PC-3 (cell line): ENCODE data around the gene SIL1. TPM values are rescaled to one million over a fixed set of nuclear protein-coding genes. Genes with fewer than 3 reads are reported as not detected.

ENCODE experiments used
- ATAC-seq: fragments of 200-7000 bp; cut with Tn5 transposase; 2 replicates; pipeline ENCODE4 v1.9.1; 2020; ENCODE audit warnings: mild to moderate bottlenecking, moderate library complexity
- BruUV-seq: library from RNA; stranded (reverse); fragments of 400-500 nt; replicated peaks from 2 replicates; lab custom pipeline; 2021; lab: Mats Ljungman, UMichigan
- CTCF ChIA-PET: fragments of 300-600 bp; sonication (Branson Sonifier 250); formaldehyde crosslinking; loops from one replicate; lab custom pipeline; 2022; ENCODE audit warnings: antibody characterized with exemption; lab: Charles Lee
- POLR2A ChIA-PET: fragments of 300-600 bp; sonication (Branson Sonifier 250); formaldehyde crosslinking; loops from one replicate; lab custom pipeline; 2022; ENCODE audit warnings: antibody characterized with exemption; ENCODE audit not compliant: unreplicated experiment; lab: Charles Lee
- DNase-seq: peaks from one replicate; pipeline ENCODE4 v3.0.0-alpha.2; 2015
- H2AFZ ChIP-seq: fragments of 300-600 bp; sonication (generic); 2 replicates; pipeline ENCODE4 v1.6.0; 2016; ENCODE audit warnings: antibody characterized with exemption, low read length
- H3F3A ChIP-seq: fragments of 300-600 bp; sonication (generic); one replicate; pipeline ENCODE4 v1.6.0; 2017; ENCODE audit warnings: antibody characterized with exemption, low read length, control low read depth, mild to moderate bottlenecking; ENCODE audit not compliant: unreplicated experiment
- H3K27ac ChIP-seq: fragments of 300-600 bp; sonication (generic); 2 replicates; pipeline ENCODE4 v1.5.1; 2016; ENCODE audit warnings: mild to moderate bottlenecking, low read length
- H3K27me3 ChIP-seq: fragments of 300-600 bp; sonication (generic); 2 replicates; pipeline ENCODE4 v1.6.1; 2016; ENCODE audit warnings: low read length, mixed read lengths
- H3K36me3 ChIP-seq: fragments of 300-600 bp; sonication (generic); 2 replicates; pipeline ENCODE4 v1.6.1; 2016; ENCODE audit warnings: low read depth, mixed run types, low read length, mixed read lengths
- H3K4me1 ChIP-seq: fragments of 300-600 bp; sonication (generic); 2 replicates; pipeline ENCODE4 v1.5.1; 2016; ENCODE audit warnings: low read length; ENCODE audit not compliant: insufficient read depth
- H3K4me2 ChIP-seq: fragments of 300-600 bp; sonication (generic); 2 replicates; pipeline ENCODE4 v1.6.0; 2016; ENCODE audit warnings: low read length
- H3K4me3 ChIP-seq: fragments of 300-600 bp; sonication (generic); 2 replicates; pipeline ENCODE4 v1.5.1; 2016; ENCODE audit warnings: mild to moderate bottlenecking, low read length, mixed read lengths
- H3K79me2 ChIP-seq: fragments of 300-600 bp; sonication (generic); 2 replicates; pipeline ENCODE4 v1.6.1; 2017; ENCODE audit warnings: low read length, mixed read lengths
- H3K9ac ChIP-seq: fragments of 300-600 bp; sonication (generic); 2 replicates; pipeline ENCODE4 v1.6.0; 2016; ENCODE audit warnings: mild to moderate bottlenecking, low read length
- H3K9me2 ChIP-seq: fragments of 300-600 bp; sonication (generic); replicated peaks from 2 replicates; pipeline ENCODE4 v1.6.1; 2016; ENCODE audit warnings: mixed run types, low read length, mixed read lengths
- H3K9me3 ChIP-seq: fragments of 300-600 bp; sonication (generic); 2 replicates; pipeline ENCODE4 v1.6.1; 2016; ENCODE audit warnings: low read length, mixed read lengths
- H4K20me1 ChIP-seq: fragments of 300-600 bp; sonication (generic); 2 replicates; pipeline ENCODE4 v1.6.1; 2016; ENCODE audit warnings: low read length, mixed read lengths
- CTCF ChIP-seq: fragments of 300-600 bp; sonication (generic); conservative IDR thresholded peaks from 2 replicates; pipeline ENCODE4 v1.5.1; 2017; ENCODE audit warnings: antibody characterized with exemption, low read depth, mild to moderate bottlenecking, low read length
- EZH2 ChIP-seq: fragments of 300-600 bp; sonication (generic); IDR thresholded peaks from one replicate; pipeline ENCODE4 v1.6.1; 2017; ENCODE audit warnings: antibody characterized with exemption, mild to moderate bottlenecking, low read length; ENCODE audit not compliant: unreplicated experiment
- EZH2phosphoT487 ChIP-seq: fragments of 300-600 bp; sonication (generic); IDR thresholded peaks from 2 replicates; pipeline ENCODE4 v1.6.1; 2018; ENCODE audit warnings: mild to moderate bottlenecking, antibody characterized with exemption, low read length, borderline replicate concordance
- intact Hi-C: fragments of 100-400 bp; cut with micrococcal nuclease; formaldehyde crosslinking; loops from 2 replicates; pipeline ENCODE4 v1.9.0; 2023
- total RNA-seq: library from RNA; depleted of rRNA; stranded (reverse); fragments of >200 nt; gene quantifications from 2 replicates; pipeline ENCODE4 v1.2.3, GENCODE V29; 2014

Gene SIL1
- total RNA-seq, 1 experiment from 2014 or later, result 7.9 TPM

DNA sequence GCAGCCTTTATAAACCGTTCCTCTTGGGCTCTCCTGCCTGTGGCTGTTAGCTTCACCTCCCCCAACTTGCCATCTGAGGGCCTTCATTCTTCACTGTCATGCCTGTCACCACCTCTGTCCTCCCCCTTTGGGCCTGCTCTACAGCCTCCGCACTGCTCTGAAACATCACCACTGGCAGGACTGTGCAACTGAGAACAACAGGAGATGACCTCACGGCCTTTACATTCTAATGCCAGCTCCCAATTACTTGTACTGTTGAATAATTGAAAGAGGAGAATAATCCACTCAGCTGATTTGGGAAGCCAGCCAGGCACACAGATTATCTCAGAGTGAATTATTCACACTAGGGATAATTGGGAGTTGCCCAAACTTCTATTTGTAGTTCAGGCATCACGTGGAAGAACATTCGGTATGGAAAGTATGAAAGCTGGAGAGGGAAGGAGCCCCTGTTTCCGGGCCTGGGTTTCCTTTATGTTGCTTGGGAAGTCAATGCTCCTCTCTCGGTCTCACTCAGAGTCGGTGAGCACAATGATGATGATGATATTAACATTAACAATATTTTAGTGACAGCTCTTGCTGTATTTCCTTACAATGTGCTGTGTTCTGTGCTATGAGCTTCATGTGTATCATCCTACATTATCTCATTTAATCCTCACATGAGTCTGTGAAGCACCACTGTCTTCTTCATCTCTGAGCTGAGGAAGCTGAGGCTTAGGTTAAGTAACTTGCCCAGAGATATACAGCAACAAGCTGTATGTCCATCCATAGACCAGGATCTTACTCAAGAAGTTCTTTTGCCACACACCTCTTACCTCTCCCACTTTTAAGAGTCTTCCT lies 223.7 kb downstream of the SIL1 start:
- ChIA-PET CTCF (no interaction called here), POLR2A (no interaction called here)
- ATAC-seq (no peak), DNase-seq (no peak)
- intact Hi-C loops, result no loop called here
- H3K9me2 ChIP-seq, result no peaks in the 10 kb centered on the region
- H3K4me2 ChIP-seq, result no peak overlapping the region
- H3K4me1 ChIP-seq, result no peaks in the 10 kb centered on the region
- H3K79me2 ChIP-seq, result no peaks in the 10 kb centered on the region
- no TSS peak for BruUV-seq
- TF ChIP-seq EZH2phosphoT487 (no peak), CTCF (no peak), EZH2 (no peak)
- no peak overlapping the region for H3K4me3 ChIP-seq
- no peaks in the 10 kb centered on the region for H3K27me3 ChIP-seq
- H4K20me1 ChIP-seq, result no peaks in the 10 kb centered on the region
- no peak overlapping the region for H2AFZ ChIP-seq
- no peaks in the 10 kb centered on the region for H3F3A ChIP-seq
- no peak overlapping the region for H3K27ac ChIP-seq
- no peak overlapping the region for H3K9ac ChIP-seq
- no peaks in the 10 kb centered on the region for H3K36me3 ChIP-seq
- no peaks in the 10 kb centered on the region for H3K9me3 ChIP-seq

DNA sequence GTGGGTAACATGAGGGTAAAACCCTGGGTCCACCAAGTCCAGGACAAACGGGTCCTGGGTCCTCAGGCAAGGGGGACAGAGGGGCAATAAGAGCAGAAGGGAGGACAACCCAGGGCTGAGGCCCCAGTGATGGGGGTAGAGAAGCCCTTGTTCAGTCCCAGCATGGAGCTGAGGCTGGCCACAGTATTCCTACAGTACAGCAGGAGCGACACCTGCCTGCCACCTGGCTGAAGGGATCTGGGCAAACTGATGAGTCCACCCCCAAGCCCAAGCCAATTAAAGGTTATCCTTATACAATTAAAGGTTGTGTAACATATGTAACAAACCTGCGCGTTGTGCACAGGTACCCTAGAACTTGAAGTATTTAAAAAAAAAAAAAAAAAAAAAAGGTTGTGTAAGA lies 225.3 kb downstream of the SIL1 start:
- H3K4me3 ChIP-seq, result no peak overlapping the region
- TF ChIP-seq CTCF, result no peak
- TF ChIP-seq EZH2phosphoT487, result no peak
- TF ChIP-seq EZH2, result no peak
- intact Hi-C loops, result no loop called here

GRCh38 chr5:138972230-138972629 lies 225.9 kb downstream of the SIL1 start:
- no peak overlapping the region for H3K27ac ChIP-seq
- H3K27me3 ChIP-seq, result no peaks in the 10 kb centered on the region
- DNase-seq (no peak), ATAC-seq (no peak)
- no peak overlapping the region for H2AFZ ChIP-seq
- intact Hi-C loops, result no loop called here
- ChIA-PET CTCF (no interaction called here), POLR2A (no interaction called here)
- no peaks in the 10 kb centered on the region for H3K4me1 ChIP-seq
- no peak overlapping the region for H3K9ac ChIP-seq
- TF ChIP-seq CTCF, result no peak
- no peaks in the 10 kb centered on the region for H3K79me2 ChIP-seq
- no peaks in the 10 kb centered on the region for H3K36me3 ChIP-seq
- no TSS peak for BruUV-seq
- H3K9me3 ChIP-seq, result no peaks in the 10 kb centered on the region
- H3K4me3 ChIP-seq, result no peak overlapping the region
- H3F3A ChIP-seq, result no peaks in the 10 kb centered on the region
- no peak overlapping the region for H3K4me2 ChIP-seq
- no peaks in the 10 kb centered on the region for H3K9me2 ChIP-seq
- H4K20me1 ChIP-seq, result no peaks in the 10 kb centered on the region

More for the DNA sequence above, 225.3 kb downstream of the SIL1 start:
- Histone ChIP-seq H3K4me2 (no peak overlapping the region), H3K9me2 (no peaks in the 10 kb centered on the region), H3F3A (no peaks in the 10 kb centered on the region), H3K36me3 (no peaks in the 10 kb centered on the region), H3K9me3 (no peaks in the 10 kb centered on the region), H2AFZ (no peak overlapping the region), H3K4me1 (no peaks in the 10 kb centered on the region), H3K27me3 (no peaks in the 10 kb centered on the region), H3K9ac (no peak overlapping the region), H4K20me1 (no peaks in the 10 kb centered on the region), H3K79me2 (no peaks in the 10 kb centered on the region), H3K27ac (no peak overlapping the region)
- ChIA-PET CTCF (no interaction called here), POLR2A (no interaction called here)
- no peak for ATAC-seq
- DNase-seq, result no peak
- BruUV-seq, result no TSS peak
